GM12891 (cell line): ENCODE results near the gene EVX2.

ENCODE experiments used
- DNase-seq: peaks from one replicate; pipeline ENCODE4 v3.0.0; 2011; ENCODE audit warnings: low spot score; ENCODE audit not compliant: insufficient read length
- FAIRE-seq: peaks from 2 replicates; lab custom pipeline; 2011; peaks lifted over from hg19 to GRCh38; lab: Jason Lieb, UNC
- PAX5 ChIP-seq: IDR thresholded peaks from 2 replicates; pipeline ENCODE4 v1.6.1; 2011; ENCODE audit warnings: low read length, moderate library complexity, mild to moderate bottlenecking; ENCODE audit not compliant: insufficient read depth, severe bottlenecking
- POLR2A ChIP-seq: IDR thresholded peaks from 2 replicates; pipeline ENCODE4 v1.6.1; 2011; ENCODE audit warnings: low read depth, low read length, control low read depth
- POLR2AphosphoS5 ChIP-seq: IDR thresholded peaks from 2 replicates; pipeline ENCODE4 v1.6.1; 2011; ENCODE audit warnings: low read depth, low read length, control low read depth
- POU2F2 ChIP-seq: IDR thresholded peaks from 2 replicates; pipeline ENCODE4 v1.6.1; 2011; ENCODE audit warnings: low read depth, mild to moderate bottlenecking, control low read depth, low read length, moderate library complexity
- SPI1 ChIP-seq: IDR thresholded peaks from 2 replicates; pipeline ENCODE4 v1.6.1; 2011; ENCODE audit warnings: low read depth, low read length, control low read depth
- TAF1 ChIP-seq: IDR thresholded peaks from 2 replicates; pipeline ENCODE4 v1.6.1; 2011; ENCODE audit warnings: low read depth, low read length, control low read depth

Gene EVX2

GRCh38 chr2:176128172-176128981 is 44.6 kb upstream of the EVX2 start:
- no peak for FAIRE-seq
- no peak for DNase-seq
- TF ChIP-seq SPI1: no peak
- no peak for TF ChIP-seq POU2F2
- no peak for TF ChIP-seq TAF1
- TF ChIP-seq POLR2AphosphoS5: no peak
- TF ChIP-seq POLR2A: no peak
- no peak for TF ChIP-seq PAX5

GRCh38 chr2:176127774-176128072 is 44.0 kb upstream of the EVX2 start:
- FAIRE-seq (no peak), DNase-seq (no peak)
- TF ChIP-seq SPI1: no peak
- TF ChIP-seq PAX5: no peak
- TF ChIP-seq POLR2AphosphoS5: no peak
- TF ChIP-seq TAF1: no peak
- TF ChIP-seq POU2F2: no peak
- no peak for TF ChIP-seq POLR2A

GRCh38 chr2:176126929-176127773 is 43.4 kb upstream of the EVX2 start:
- no peak for TF ChIP-seq POLR2AphosphoS5
- TF ChIP-seq PAX5: no peak
- TF ChIP-seq POLR2A: no peak
- TF ChIP-seq SPI1: no peak
- TF ChIP-seq TAF1: no peak
- no peak for TF ChIP-seq POU2F2
- FAIRE-seq (no peak), DNase-seq (no peak)

GRCh38 chr2:176125772-176126054 is 42.0 kb upstream of the EVX2 start:
- FAIRE-seq (no peak), DNase-seq (no peak)
- TF ChIP-seq TAF1: no peak
- no peak for TF ChIP-seq POLR2AphosphoS5
- TF ChIP-seq POLR2A: no peak
- 0 out of 2 replicates have a peak, but pooled peaks have one; percentile 10 for TF ChIP-seq SPI1

GRCh38 chr2:176124947-176125771 is 41.4 kb upstream of the EVX2 start:
- TF ChIP-seq PAX5 (no peak), TAF1 (no peak), SPI1 (no peak)
- DNase-seq: no peak
- FAIRE-seq: no peak

GRCh38 chr2:176124110-176124946 is 40.6 kb upstream of the EVX2 start:
- TF ChIP-seq PAX5: no peak
- no peak for TF ChIP-seq POLR2A
- no peak for TF ChIP-seq SPI1
- TF ChIP-seq TAF1: no peak
- no peak for TF ChIP-seq POLR2AphosphoS5
- no peak for TF ChIP-seq POU2F2
- FAIRE-seq (no peak), DNase-seq (no peak)

GRCh38 chr2:176123411-176124109 is 39.8 kb upstream of the EVX2 start:
- TF ChIP-seq TAF1: no peak
- TF ChIP-seq SPI1: no peak
- TF ChIP-seq PAX5: no peak
- TF ChIP-seq POU2F2: no peak
- TF ChIP-seq POLR2A: no peak
- TF ChIP-seq POLR2AphosphoS5: no peak
- no peak for DNase-seq
- FAIRE-seq: no peak
